Naive thymus-derived CD4-positive, alpha-beta T cell (primary cell): ENCODE measurements around the gene FGB. TPM values are rescaled to one million over a fixed set of nuclear protein-coding genes. Genes with fewer than 3 reads are reported as not detected.

Source experiments
- ATAC-seq: fragments of 150-1000 bp; cut with Tn5 transposase; 2 replicates; pipeline ENCODE4 v1.10.0; 2021; ENCODE audit warnings: mild to moderate bottlenecking, moderate library complexity
- CTCF ChIA-PET: fragments of 350-600 bp; sonication (Branson Sonifier 250); formaldehyde crosslinking; loops from one replicate; lab custom pipeline; 2021; ENCODE audit warnings: antibody characterized with exemption; lab: Charles Lee
- POLR2A ChIA-PET: fragments of 350-600 bp; sonication (Branson Sonifier 250); formaldehyde crosslinking; loops from one replicate; lab custom pipeline; 2021; ENCODE audit warnings: antibody characterized with exemption, inconsistent platforms; lab: Charles Lee
- DNase-seq, 9 donors: peaks; one replicate each; pipeline versions ENCODE4 v3.0.0 to v3.0.0-alpha.2; 2020 to 2022; ENCODE audit warnings: mixed read lengths in 1 of 9
- H3K27ac ChIP-seq: one replicate; pipeline ENCODE4 v1.7.0; 2013; ENCODE audit warnings: mild to moderate bottlenecking, low read depth, low read length, moderate library complexity
- H3K27me3 ChIP-seq, 2 donors: one replicate each; pipeline ENCODE4 v1.7.0; 2013; ENCODE audit warnings: low read length in 2 of 2, mild to moderate bottlenecking in 2 of 2, moderate library complexity in 2 of 2; ENCODE audit not compliant: control insufficient read depth in 2 of 2, insufficient read depth in 2 of 2
- H3K36me3 ChIP-seq, 3 experiments: 1 replicate in 2 of 3; 2 replicates in 1 of 3; pipeline ENCODE4 v1.7.0; 2013; ENCODE audit warnings: low read length in 3 of 3, mild to moderate bottlenecking in 3 of 3, moderate library complexity in 1 of 3; ENCODE audit not compliant: insufficient read depth in 3 of 3, control insufficient read depth in 2 of 3
- H3K4me1 ChIP-seq, 2 donors: one replicate each; pipeline ENCODE4 v1.7.0; 2013; ENCODE audit warnings: low read length in 2 of 2, mild to moderate bottlenecking in 2 of 2, moderate library complexity in 1 of 2; ENCODE audit not compliant: control insufficient read depth in 2 of 2, insufficient read depth in 2 of 2
- H3K4me3 ChIP-seq: 2 replicates; pipeline ENCODE4 v1.7.0; 2013; ENCODE audit warnings: mild to moderate bottlenecking, low read length
- H3K9me3 ChIP-seq, 3 experiments: 1 replicate in 2 of 3; 2 replicates in 1 of 3; pipeline ENCODE4 v1.7.0; 2013; ENCODE audit warnings: low read length in 3 of 3; ENCODE audit not compliant: control insufficient read depth in 2 of 3
- H3K27ac Mint-ChIP-seq, 9 donors: one replicate each; pipeline ENCODE4 v1.8.0; 2020 to 2022; ENCODE audit warnings: mixed read lengths in 9 of 9, mild to moderate bottlenecking in 8 of 9, moderate library complexity in 5 of 9, inconsistent platforms in 2 of 9
- H3K27me3 Mint-ChIP-seq, 5 donors: one replicate each; pipeline ENCODE4 v1.8.0; 2021 to 2022; ENCODE audit warnings: mixed read lengths in 5 of 5, mild to moderate bottlenecking in 1 of 5
- H3K36me3 Mint-ChIP-seq, 5 donors: one replicate each; pipeline ENCODE4 v1.8.0; 2020 to 2022; ENCODE audit warnings: mixed read lengths in 5 of 5, mild to moderate bottlenecking in 3 of 5, inconsistent platforms in 1 of 5
- H3K4me1 Mint-ChIP-seq, 7 donors: one replicate each; pipeline ENCODE4 v1.8.0; 2020 to 2022; ENCODE audit warnings: mixed read lengths in 7 of 7, mild to moderate bottlenecking in 3 of 7, inconsistent platforms in 1 of 7
- H3K4me3 Mint-ChIP-seq, 10 donors: one replicate each; pipeline ENCODE4 v1.8.0; 2020 to 2022; ENCODE audit warnings: mild to moderate bottlenecking in 10 of 10, mixed read lengths in 10 of 10, moderate library complexity in 6 of 10, inconsistent platforms in 2 of 10
- H3K9me3 Mint-ChIP-seq, 11 donors: one replicate each; pipeline ENCODE4 v1.8.0; 2020 to 2022; ENCODE audit warnings: mixed read lengths in 11 of 11, mild to moderate bottlenecking in 4 of 11, inconsistent platforms in 1 of 11, moderate library complexity in 1 of 11
- intact Hi-C, 2 donors: fragments of 100-400 bp; cut with micrococcal nuclease; formaldehyde crosslinking; loops; one replicate each; pipeline ENCODE4 v1.15.1; 2023
- polyA plus RNA-seq, 2 donors: library from polyadenylated mRNA; unstranded; fragments of 300-500 nt; fragmentation: Illumina TruSeq; gene quantifications; one replicate each; pipeline ENCODE4 v1.2.3, GENCODE V29; 2021
- total RNA-seq, 6 experiments: library from RNA in 5 of 6; stranded (reverse) in 5 of 6; gene quantifications; 1 replicate in 5 of 6; 2 replicates in 1 of 6; pipeline ENCODE4 v1.2.3 and lab custom pipeline; 2021 to 2026

FGB gene
- total and polyA plus RNA-seq, 7 experiments from 2014 or later = not detected

DNA sequence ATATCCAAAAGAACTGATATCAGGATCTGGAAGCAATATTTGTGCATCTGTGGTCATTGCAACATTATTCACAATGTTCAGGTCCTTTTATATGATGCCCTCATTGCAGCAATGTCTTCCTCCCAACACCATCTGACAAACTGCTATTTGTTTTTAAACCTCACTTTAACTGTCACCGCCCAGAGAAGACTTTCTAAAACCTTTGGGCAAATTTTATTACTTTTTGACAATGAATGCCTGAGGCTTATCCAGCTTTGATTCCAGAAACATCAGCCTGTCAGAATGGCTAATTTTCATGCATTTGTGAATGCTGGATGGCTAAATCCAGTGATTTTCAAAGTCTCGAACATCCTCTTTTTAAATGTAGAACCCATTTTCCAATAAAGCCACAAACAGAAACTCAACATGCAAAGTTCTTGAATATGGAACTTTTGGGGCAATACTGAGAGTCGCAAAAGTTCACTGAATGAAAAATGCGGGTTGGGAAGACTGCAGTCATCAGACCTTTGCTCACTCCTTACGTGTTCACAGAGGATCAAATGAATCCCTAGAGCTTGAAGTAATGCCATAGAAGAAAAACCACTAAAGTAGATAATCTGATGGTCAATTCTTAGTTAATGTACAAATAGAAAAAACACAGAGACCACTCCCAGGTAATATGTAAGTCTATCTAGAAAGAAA is 10.5 kb downstream of the FGB start:
- H3K27ac Mint-ChIP-seq = no peak overlapping the region
- Histone ChIP-seq H3K36me3 (no peaks in the 10 kb centered on the region), H3K9me3 (no peaks in the 10 kb centered on the region), H3K27me3 (peaks cover 0 to 4% of the 10 kb centered on the region in 2 donors), H3K27ac (no peak overlapping the region), H3K4me3 (no peak overlapping the region), H3K4me1 (no peaks in the 10 kb centered on the region)
- POLR2A ChIA-PET = no interaction called here
- H3K36me3 Mint-ChIP-seq = no peaks in the 10 kb centered on the region
- ATAC-seq (no peak), DNase-seq (no peak)
- H3K9me3 Mint-ChIP-seq = peaks cover 0 to 2% (median 0%) of the 10 kb centered on the region in 11 donors
- peaks cover 4 to 26% (median 13%) of the 10 kb centered on the region in 5 donors for H3K27me3 Mint-ChIP-seq
- intact Hi-C loops = no loop called here
- no peaks in the 10 kb centered on the region for H3K4me1 Mint-ChIP-seq
- H3K4me3 Mint-ChIP-seq = no peak overlapping the region
- CTCF ChIA-PET = no interaction called here

GRCh38 chr4:154574311-154574710 is 11.5 kb downstream of the FGB start:
- DNase-seq = no peak
- H3K4me1 Mint-ChIP-seq = no peaks in the 10 kb centered on the region
- ATAC-seq = no peak
- intact Hi-C loops = no loop called here
- peaks cover 4 to 30% (median 18%) of the 10 kb centered on the region in 5 donors for H3K27me3 Mint-ChIP-seq
- no peak overlapping the region for H3K27ac Mint-ChIP-seq
- no peaks in the 10 kb centered on the region for H3K4me1 ChIP-seq
- no peaks in the 10 kb centered on the region for H3K36me3 Mint-ChIP-seq
- no peaks in the 10 kb centered on the region for H3K36me3 ChIP-seq
- CTCF ChIA-PET = no interaction called here
- no peak overlapping the region for H3K4me3 ChIP-seq
- POLR2A ChIA-PET = no interaction called here
- H3K9me3 Mint-ChIP-seq = peaks cover 0 to 2% (median 0%) of the 10 kb centered on the region in 11 donors
- peaks cover 0 to 4% of the 10 kb centered on the region in 2 donors for H3K27me3 ChIP-seq
- H3K4me3 Mint-ChIP-seq = no peak overlapping the region
- no peaks in the 10 kb centered on the region for H3K9me3 ChIP-seq
- H3K27ac ChIP-seq = no peak overlapping the region

- ATAC-seq (no peak), DNase-seq (no peak)
- intact Hi-C loops = no loop called here
- H3K4me1 ChIP-seq = no peaks in the 10 kb centered on the region
- Mint-ChIP-seq H3K36me3 (no peaks in the 10 kb centered on the region), H3K4me3 (no peak overlapping the region), H3K27me3 (peaks cover 13 to 26% (median 24%) of the 10 kb centered on the region in 5 donors), H3K4me1 (no peaks in the 10 kb centered on the region), H3K27ac (no peak overlapping the region), H3K9me3 (peaks cover 0 to 2% (median 0%) of the 10 kb centered on the region in 11 donors)
- ChIA-PET CTCF (no interaction called here), POLR2A (no interaction called here)
- H3K9me3 ChIP-seq = no peaks in the 10 kb centered on the region
- no peak overlapping the region for H3K27ac ChIP-seq
- no peak overlapping the region for H3K4me3 ChIP-seq
- no peaks in the 10 kb centered on the region for H3K36me3 ChIP-seq
- peaks cover 0 to 4% of the 10 kb centered on the region in 2 donors for H3K27me3 ChIP-seq
Observed at GRCh38 chr4:154577324-154577723, 14.5 kb downstream of the FGB start.

DNA sequence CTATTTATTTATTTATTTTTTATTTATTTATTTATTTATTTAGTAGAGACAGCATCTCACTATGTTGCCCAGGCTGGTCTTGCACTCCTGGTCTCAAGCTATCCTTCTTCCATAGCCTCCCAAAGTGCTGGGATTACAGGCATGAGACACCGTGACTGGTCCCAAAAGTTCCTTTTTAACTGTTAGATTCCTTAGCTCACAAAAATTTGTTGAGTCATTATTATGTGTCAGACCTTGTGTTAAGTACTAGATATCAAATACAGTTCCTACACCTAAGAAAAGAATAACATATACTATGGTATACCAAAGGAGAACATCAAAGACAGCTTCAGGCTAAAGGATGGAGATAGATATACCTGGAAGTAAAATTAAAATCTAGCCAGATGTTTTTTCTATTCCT is 16.1 kb downstream of the FGB start:
- Histone ChIP-seq H3K4me1 (no peaks in the 10 kb centered on the region), H3K4me3 (no peak overlapping the region), H3K9me3 (no peaks in the 10 kb centered on the region), H3K27ac (no peak overlapping the region), H3K27me3 (peaks cover 0 to 4% of the 10 kb centered on the region in 2 donors), H3K36me3 (no peaks in the 10 kb centered on the region)
- DNase-seq (no peak), ATAC-seq (no peak)
- no peak overlapping the region for H3K27ac Mint-ChIP-seq
- H3K9me3 Mint-ChIP-seq = peaks cover 0 to 2% (median 0%) of the 10 kb centered on the region in 11 donors
- no peaks in the 10 kb centered on the region for H3K4me1 Mint-ChIP-seq
- ChIA-PET POLR2A (no interaction called here), CTCF (no interaction called here)
- H3K4me3 Mint-ChIP-seq = no peak overlapping the region
- H3K27me3 Mint-ChIP-seq = peaks cover 13 to 26% (median 24%) of the 10 kb centered on the region in 5 donors
- H3K36me3 Mint-ChIP-seq = no peaks in the 10 kb centered on the region
- intact Hi-C loops = no loop called here

GRCh38 chr4:154579927-154580326 is 17.1 kb downstream of the FGB start:
- no peak for DNase-seq
- ChIA-PET CTCF (no interaction called here), POLR2A (no interaction called here)
- ATAC-seq = no peak
- H3K4me3 ChIP-seq = no peak overlapping the region
- no peak overlapping the region for H3K27ac Mint-ChIP-seq
- intact Hi-C loops = no loop called here
- H3K27ac ChIP-seq = no peak overlapping the region
- peaks cover 13 to 27% (median 24%) of the 10 kb centered on the region in 5 donors for H3K27me3 Mint-ChIP-seq
- no peak overlapping the region for H3K4me3 Mint-ChIP-seq
- no peaks in the 10 kb centered on the region for H3K4me1 ChIP-seq
- H3K4me1 Mint-ChIP-seq = no peaks in the 10 kb centered on the region
- no peaks in the 10 kb centered on the region for H3K9me3 ChIP-seq
- no peaks in the 10 kb centered on the region for H3K36me3 ChIP-seq
- H3K9me3 Mint-ChIP-seq = peaks cover 0 to under 1% (median 0%) of the 10 kb centered on the region in 11 donors
- H3K36me3 Mint-ChIP-seq = no peaks in the 10 kb centered on the region
- H3K27me3 ChIP-seq = peaks cover 0 to 4% of the 10 kb centered on the region in 2 donors

DNA sequence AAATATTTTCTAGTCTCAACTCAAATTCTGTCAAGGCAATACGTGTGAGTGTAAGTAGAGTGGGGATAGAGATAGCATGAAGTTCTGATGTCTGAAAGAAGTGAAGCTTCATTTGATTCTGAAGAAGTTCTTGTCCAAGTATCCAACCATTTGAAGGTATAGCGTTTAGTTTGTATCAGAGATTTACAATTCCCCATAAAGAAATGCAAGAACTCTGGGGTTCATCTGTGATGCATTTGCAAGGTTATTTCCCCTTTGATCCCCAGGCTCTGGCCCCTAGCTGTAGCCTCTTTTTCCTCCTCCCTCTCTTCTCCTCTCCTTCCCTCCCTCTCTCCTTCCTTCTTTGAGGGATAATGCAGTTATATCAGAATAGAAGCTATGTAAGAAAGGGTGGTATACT is 19.9 kb downstream of the FGB start:
- no peak overlapping the region for H3K27ac ChIP-seq
- ATAC-seq (no peak), DNase-seq (no peak)
- intact Hi-C loops = no loop called here
- no peaks in the 10 kb centered on the region for H3K9me3 ChIP-seq
- H3K27me3 Mint-ChIP-seq = peaks cover 13 to 28% (median 19%) of the 10 kb centered on the region in 5 donors
- H3K36me3 ChIP-seq = no peaks in the 10 kb centered on the region
- CTCF ChIA-PET = no interaction called here
- no peaks in the 10 kb centered on the region for H3K4me1 ChIP-seq
- no peaks in the 10 kb centered on the region for H3K36me3 Mint-ChIP-seq
- H3K27me3 ChIP-seq = no peaks in the 10 kb centered on the region
- POLR2A ChIA-PET = no interaction called here
- no peaks in the 10 kb centered on the region for H3K9me3 Mint-ChIP-seq
- no peak overlapping the region for H3K4me3 ChIP-seq
- no peak overlapping the region for H3K4me3 Mint-ChIP-seq
- no peak overlapping the region for H3K27ac Mint-ChIP-seq
- no peaks in the 10 kb centered on the region for H3K4me1 Mint-ChIP-seq

DNA sequence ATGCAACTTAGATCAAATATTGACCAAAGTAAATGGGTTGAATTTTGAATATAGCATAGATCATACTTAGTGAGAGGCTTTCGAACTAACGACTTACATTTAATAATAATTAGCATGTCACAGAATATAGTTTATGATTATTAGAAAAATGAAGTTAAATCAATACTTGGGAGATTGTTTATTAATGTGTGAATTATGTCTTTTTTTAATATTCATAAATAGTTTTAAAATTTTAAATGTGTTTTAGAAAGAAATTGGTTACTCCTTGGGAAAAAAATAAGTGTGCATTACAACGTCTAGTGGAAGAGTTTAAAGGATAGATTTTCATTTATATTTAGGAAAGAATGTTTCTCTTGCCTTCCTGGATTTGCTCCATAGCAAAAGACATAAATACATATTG is 20.4 kb downstream of the FGB start:
- no peaks in the 10 kb centered on the region for H3K36me3 ChIP-seq
- ChIA-PET CTCF (no interaction called here), POLR2A (no interaction called here)
- Mint-ChIP-seq H3K36me3 (no peaks in the 10 kb centered on the region), H3K27ac (no peak overlapping the region), H3K4me1 (no peaks in the 10 kb centered on the region), H3K4me3 (no peak overlapping the region), H3K9me3 (no peaks in the 10 kb centered on the region), H3K27me3 (peaks cover 11 to 25% (median 19%) of the 10 kb centered on the region in 5 donors)
- no peak overlapping the region for H3K4me3 ChIP-seq
- H3K9me3 ChIP-seq = no peaks in the 10 kb centered on the region
- no peaks in the 10 kb centered on the region for H3K27me3 ChIP-seq
- H3K4me1 ChIP-seq = no peaks in the 10 kb centered on the region
- intact Hi-C loops = no loop called here
- ATAC-seq = no peak
- no peak for DNase-seq
- no peak overlapping the region for H3K27ac ChIP-seq
